Osteoblast (primary cell): ENCODE results near the gene ORC3. TPM values are rescaled to one million over a fixed set of nuclear protein-coding genes. Genes with fewer than 3 reads are reported as not detected.
A peak's percentile ranks its signal among the peaks of the same experiment; 100 is the strongest.

ENCODE experiments used
- DNase-seq: peaks from one replicate; pipeline ENCODE4 v3.0.0; 2011; ENCODE audit warnings: low spot score, mixed read lengths; ENCODE audit not compliant: insufficient read length; ENCODE audit errors: missing footprints
- H2AFZ ChIP-seq: 2 replicates; pipeline ENCODE4 v1.6.0; 2011; ENCODE audit warnings: mild to moderate bottlenecking, low read length
- H3K27ac ChIP-seq: 2 replicates; pipeline ENCODE4 v1.5.1; 2011; ENCODE audit warnings: mild to moderate bottlenecking, low read depth, low read length, moderate library complexity
- H3K27me3 ChIP-seq: 2 replicates; pipeline ENCODE4 v1.6.0; 2012; ENCODE audit warnings: mild to moderate bottlenecking, control low read depth, inconsistent platforms, low read length, moderate library complexity; ENCODE audit not compliant: insufficient read depth
- H3K36me3 ChIP-seq: 2 replicates; pipeline ENCODE4 v1.5.1; 2011; ENCODE audit warnings: mild to moderate bottlenecking, low read length, control low read depth, moderate library complexity; ENCODE audit not compliant: insufficient read depth
- H3K4me1 ChIP-seq: 2 replicates; pipeline ENCODE4 v1.5.1; 2011; ENCODE audit warnings: mild to moderate bottlenecking, low read length, control low read depth, moderate library complexity; ENCODE audit not compliant: insufficient read depth
- H3K4me2 ChIP-seq: 2 replicates; pipeline ENCODE4 v1.6.0; 2011; ENCODE audit warnings: mild to moderate bottlenecking, low read length; ENCODE audit not compliant: insufficient read depth
- H3K4me3 ChIP-seq: fragments of 200-600 bp; sonication (generic); 3 replicates; pipeline ENCODE4 v1.5.1; 2012; ENCODE audit warnings: mild to moderate bottlenecking, low read length, inconsistent platforms; ENCODE audit not compliant: insufficient read depth
- H3K79me2 ChIP-seq: 2 replicates; pipeline ENCODE4 v1.6.0; 2012; ENCODE audit warnings: mild to moderate bottlenecking, low read length, control low read depth, inconsistent platforms; ENCODE audit not compliant: insufficient read depth
- H3K9me3 ChIP-seq: 2 replicates; pipeline ENCODE4 v1.5.1; 2011; ENCODE audit warnings: low read depth, low read length, control low read depth
- H4K20me1 ChIP-seq: 2 replicates; pipeline ENCODE4 v1.6.0; 2012; ENCODE audit warnings: mild to moderate bottlenecking, low read length, control low read depth; ENCODE audit not compliant: insufficient read depth
- total RNA-seq: library from RNA; depleted of rRNA; stranded (reverse); fragments of >200 nt; gene quantifications from 2 replicates; pipeline ENCODE4 v1.2.3, GENCODE V29; 2012
- TF ChIP-seq, protein P1 (sequence below): IDR thresholded peaks from 2 replicates; pipeline ENCODE4 v1.5.1; 2011; ENCODE audit warnings: mild to moderate bottlenecking, low read depth, low read length, moderate library complexity; ENCODE audit errors: extremely low read depth

Gene ORC3
- total RNA-seq, 1 donor = 26.1 TPM

DNA sequence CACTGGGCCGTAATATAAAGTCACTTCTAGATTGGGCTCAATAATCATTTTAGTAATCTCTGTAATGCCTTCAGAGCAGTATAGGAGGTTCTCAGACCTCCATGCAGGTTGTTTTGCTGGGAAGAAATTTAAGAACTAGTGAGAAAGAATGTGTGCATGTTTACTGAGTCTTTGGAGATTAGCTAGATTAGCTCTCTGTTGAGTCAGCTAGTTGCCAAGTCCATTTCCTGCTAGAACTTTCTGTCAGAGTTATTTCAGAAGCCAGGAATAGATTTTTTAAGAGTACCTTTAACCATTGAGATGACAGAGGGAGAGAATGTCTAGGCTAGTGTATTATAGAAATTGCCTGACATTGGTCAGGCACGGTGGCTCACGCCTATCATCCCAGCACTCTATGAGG is 33.3 kb downstream of the ORC3 start:
- DNase-seq = peak; percentile 47
- H3K27ac ChIP-seq = no peak overlapping the region

DNA sequence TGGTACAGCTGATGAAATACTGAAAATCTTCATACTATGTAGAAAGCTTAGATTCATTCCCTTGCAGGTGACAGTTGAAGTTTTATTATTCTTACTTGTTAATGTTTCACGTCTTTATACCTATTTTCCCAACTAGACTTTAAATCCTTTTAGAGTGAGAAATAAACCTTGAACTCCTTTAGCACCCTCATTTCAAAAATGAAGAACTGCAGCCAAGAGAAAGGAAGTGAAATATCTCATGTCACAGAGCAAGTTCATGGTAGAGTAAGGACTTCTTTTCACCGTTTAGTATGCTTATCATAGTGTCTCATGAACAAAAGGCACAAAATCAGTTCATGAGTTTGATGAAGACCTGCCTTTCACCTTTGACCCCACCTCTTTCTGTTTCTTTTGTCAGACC is 38.5 kb downstream of the ORC3 start:
- no peaks in the 10 kb centered on the region for H3K27me3 ChIP-seq
- no peak overlapping the region for H2AFZ ChIP-seq
- TF ChIP-seq, protein P1, sequence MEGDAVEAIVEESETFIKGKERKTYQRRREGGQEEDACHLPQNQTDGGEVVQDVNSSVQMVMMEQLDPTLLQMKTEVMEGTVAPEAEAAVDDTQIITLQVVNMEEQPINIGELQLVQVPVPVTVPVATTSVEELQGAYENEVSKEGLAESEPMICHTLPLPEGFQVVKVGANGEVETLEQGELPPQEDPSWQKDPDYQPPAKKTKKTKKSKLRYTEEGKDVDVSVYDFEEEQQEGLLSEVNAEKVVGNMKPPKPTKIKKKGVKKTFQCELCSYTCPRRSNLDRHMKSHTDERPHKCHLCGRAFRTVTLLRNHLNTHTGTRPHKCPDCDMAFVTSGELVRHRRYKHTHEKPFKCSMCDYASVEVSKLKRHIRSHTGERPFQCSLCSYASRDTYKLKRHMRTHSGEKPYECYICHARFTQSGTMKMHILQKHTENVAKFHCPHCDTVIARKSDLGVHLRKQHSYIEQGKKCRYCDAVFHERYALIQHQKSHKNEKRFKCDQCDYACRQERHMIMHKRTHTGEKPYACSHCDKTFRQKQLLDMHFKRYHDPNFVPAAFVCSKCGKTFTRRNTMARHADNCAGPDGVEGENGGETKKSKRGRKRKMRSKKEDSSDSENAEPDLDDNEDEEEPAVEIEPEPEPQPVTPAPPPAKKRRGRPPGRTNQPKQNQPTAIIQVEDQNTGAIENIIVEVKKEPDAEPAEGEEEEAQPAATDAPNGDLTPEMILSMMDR = no peak
- no peak overlapping the region for H3K4me3 ChIP-seq
- no peaks in the 10 kb centered on the region for H3K9me3 ChIP-seq
- no peak overlapping the region for H3K4me2 ChIP-seq
- H3K27ac ChIP-seq = no peak overlapping the region
- H3K4me1 ChIP-seq = peaks cover 7% of the 10 kb centered on the region
- H4K20me1 ChIP-seq = no peaks in the 10 kb centered on the region
- no peaks in the 10 kb centered on the region for H3K79me2 ChIP-seq
- no peaks in the 10 kb centered on the region for H3K36me3 ChIP-seq
- no peak for DNase-seq

More for the DNA sequence above, 33.3 kb downstream of the ORC3 start:
- Histone ChIP-seq H2AFZ (no peak overlapping the region), H3K27me3 (no peaks in the 10 kb centered on the region), H3K4me2 (no peak overlapping the region), H3K4me1 (no peaks in the 10 kb centered on the region), H3K79me2 (no peaks in the 10 kb centered on the region), H3K4me3 (no peak overlapping the region), H3K9me3 (no peaks in the 10 kb centered on the region), H3K36me3 (peaks cover 3% of the 10 kb centered on the region), H4K20me1 (no peaks in the 10 kb centered on the region)
- TF ChIP-seq, protein P1 = no peak

DNA sequence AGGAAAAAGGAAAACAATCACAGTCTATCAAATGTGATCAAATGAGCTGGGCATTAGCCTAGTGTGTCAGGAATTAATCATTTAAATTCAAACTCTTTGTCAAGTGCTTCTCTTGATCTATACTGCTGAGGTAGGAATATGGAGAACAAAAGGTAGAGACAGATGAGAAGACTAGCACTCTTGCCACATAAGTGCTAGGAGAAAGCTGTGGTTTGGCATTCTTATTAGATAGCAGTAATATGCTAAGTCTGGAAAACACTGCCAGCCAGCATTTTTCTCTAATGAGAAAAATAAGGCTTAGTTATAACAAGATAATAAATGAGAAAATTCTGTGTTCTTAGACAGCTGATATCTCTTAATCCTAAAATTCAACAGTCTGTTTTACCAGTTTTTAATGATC is 38.9 kb downstream of the ORC3 start:
- Histone ChIP-seq H3K4me3 (no peak overlapping the region), H3K9me3 (no peaks in the 10 kb centered on the region), H3K4me2 (no peak overlapping the region), H3K36me3 (no peaks in the 10 kb centered on the region), H2AFZ (no peak overlapping the region), H3K27me3 (no peaks in the 10 kb centered on the region), H3K79me2 (no peaks in the 10 kb centered on the region), H3K27ac (no peak overlapping the region), H3K4me1 (peaks cover 7% of the 10 kb centered on the region), H4K20me1 (no peaks in the 10 kb centered on the region)
- TF ChIP-seq, protein P1 = no peak
- no peak for DNase-seq

DNA sequence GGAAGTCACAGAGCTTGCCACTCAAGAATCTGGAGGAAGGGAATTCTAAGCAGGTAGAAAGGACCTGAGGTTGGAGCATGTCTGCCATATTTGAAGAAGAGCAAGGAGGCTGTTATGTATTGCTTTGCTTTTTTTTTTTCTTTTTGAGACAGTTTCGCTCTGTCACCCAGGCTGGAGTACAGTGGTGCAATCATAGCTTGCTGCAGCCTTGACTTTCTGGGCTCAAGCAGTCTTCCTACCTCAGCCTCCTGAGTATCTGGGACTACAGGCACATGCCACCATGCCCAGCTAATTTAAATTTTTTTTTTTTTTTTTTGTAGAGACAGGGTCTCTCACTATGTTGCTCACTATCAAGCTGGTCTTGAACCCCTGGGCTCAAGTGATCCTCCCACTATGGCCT is 40.8 kb downstream of the ORC3 start:
- DNase-seq = no peak
- Histone ChIP-seq H3K27me3 (no peaks in the 10 kb centered on the region), H2AFZ (no peak overlapping the region), H3K4me2 (no peak overlapping the region), H3K79me2 (no peaks in the 10 kb centered on the region), H4K20me1 (no peaks in the 10 kb centered on the region), H3K27ac (no peak overlapping the region), H3K4me3 (no peak overlapping the region), H3K9me3 (no peaks in the 10 kb centered on the region), H3K36me3 (no peaks in the 10 kb centered on the region), H3K4me1 (peaks cover 7% of the 10 kb centered on the region)
- TF ChIP-seq, protein P1 = no peak
